RWPE1 (cell line): Measurements from ENCODE around the gene HJV.

Experiments used
- CTCF ChIA-PET: fragments of 350-600 bp; sonication (Branson Sonifier 250); formaldehyde crosslinking; extraction: SDS; loops from one replicate; lab custom pipeline; 2021; lab: Yijun Ruan, JAX
- POLR2A ChIA-PET: fragments of 400-600 bp; formaldehyde crosslinking; extraction: SDS; loops from one replicate; lab custom pipeline; 2020; ENCODE audit warnings: antibody characterized with exemption; ENCODE audit not compliant: low non-redundant PET; lab: Yijun Ruan, JAX
- DNase-seq: peaks from one replicate; pipeline ENCODE4 v3.0.0; 2012; ENCODE audit warnings: low spot score
- H3K27ac ChIP-seq: fragments of 450-650 bp; 2 replicates; pipeline ENCODE4 v1.5.1; 2017
- CTCF ChIP-seq: fragments of 450-650 bp; conservative IDR thresholded peaks from 2 replicates; pipeline ENCODE4 v1.5.1; 2017; ENCODE audit warnings: low read depth, mild to moderate bottlenecking

HJV gene

GRCh38 chr1:145993618-145994390 lies 27.7 kb downstream of the HJV start:
- no peak for DNase-seq
- no peak for TF ChIP-seq CTCF
- peak overlapping the region; percentile 68 for H3K27ac ChIP-seq
- ChIA-PET CTCF (interaction anchor here (0.6 to 2.4 kb wide), 3 partner anchors 13 to 28 kb away, joined by 3 to 11 read pairs (median 8); no protein-coding TSS in a partner anchor), POLR2A (no interaction called here)

- H3K27ac ChIP-seq = no peak overlapping the region
- ChIA-PET CTCF (interaction anchor here (0.7 to 2.4 kb wide), 3 partner anchors 14 to 518 kb away, joined by 3 to 11 read pairs (median 6); no protein-coding TSS in a partner anchor), POLR2A (no interaction called here)
- TF ChIP-seq CTCF = no peak
- no peak for DNase-seq
Observed at GRCh38 chr1:145992958-145993617, 28.4 kb downstream of the HJV start.

- POLR2A ChIA-PET = no interaction called here
- no peak for DNase-seq
- CTCF ChIA-PET = interaction anchor here (0.5 to 2.4 kb wide), 3 partner anchors 15 to 517 kb away, joined by 3 to 11 read pairs (median 3); no protein-coding TSS in a partner anchor
- TF ChIP-seq CTCF = no peak
- peak overlapping the region; percentile 62 for H3K27ac ChIP-seq
Observed at GRCh38 chr1:145992502-145992936, 29.0 kb downstream of the HJV start.

GRCh38 chr1:145991735-145992412 lies 29.7 kb downstream of the HJV start:
- CTCF ChIA-PET = interaction anchor here (0.5 to 2.4 kb wide), 2 partner anchors 15 to 18 kb away, joined by 3 to 11 read pairs; no protein-coding TSS in a partner anchor
- DNase-seq = no peak
- peak overlapping the region; percentile 55 for H3K27ac ChIP-seq
- POLR2A ChIA-PET = no interaction called here
- no peak for TF ChIP-seq CTCF

- POLR2A ChIA-PET = interaction anchor here (0.7 kb wide), 1 partner anchor 61 kb away, joined by 5 read pairs; no protein-coding TSS in a partner anchor
- TF ChIP-seq CTCF = no peak
- no peak for DNase-seq
- peak overlapping the region; percentile 66 for H3K27ac ChIP-seq
- CTCF ChIA-PET = interaction anchor here (1.3 to 3.8 kb wide), 2 partner anchors 11 to 13 kb away, joined by 5 to 13 read pairs; no protein-coding TSS in a partner anchor
Observed at GRCh38 chr1:145990249-145990855, 31.2 kb downstream of the HJV start.
